Measurements from ENCODE around the gene SMARCC2. TPM values are rescaled to one million over a fixed set of nuclear protein-coding genes. Genes with fewer than 3 reads are reported as not detected.
A peak's percentile ranks its signal among the peaks of the same experiment; 100 is the strongest.

Gene SMARCC2
- total RNA-seq, 6 donors from 2014 or later = 71.4 to 258 (median 93.9) TPM

- H3K4me3 ChIP-seq = peak overlapping the region; percentile 54 to 66 (median 60)
- H3K27me3 ChIP-seq = no peaks in the 10 kb centered on the region
- WGBS, 2 donors = 11 to 13% methylated on average over 10 to 12 of the region's 12 CpGs
- peak overlapping the region; percentile 89 to 95 (median 94) for H3K27ac ChIP-seq
- H3K36me3 ChIP-seq = no peaks in the 10 kb centered on the region
- DNase-seq (peak in 1 of 2 donors; percentile 70), ATAC-seq (ENCODE audit: low FRiP score in 2 of 2) (peak; percentile 50 to 85)
- peaks cover 23 to 39% (median 31%) of the 10 kb centered on the region in 4 donors for H3K4me1 ChIP-seq
- TF ChIP-seq CTCF (IDR thresholded peaks at IDR 0.05) = peak; percentile 23 to 79 (median 70)
- TF ChIP-seq POLR2A (IDR thresholded peaks at IDR 0.05) = peak in 1 of 4 donors; percentile 32
- no peak for TF ChIP-seq EP300 (IDR thresholded peaks at IDR 0.05)
- no peak for TF ChIP-seq POLR2AphosphoS5 (IDR thresholded peaks at IDR 0.05)
- no peaks in the 10 kb centered on the region for H3K9me3 ChIP-seq
These were observed 37.6 kb downstream of the SMARCC2 start for GRCh38 chr12:56151672-56152131.

- peaks cover 0 to under 1% (median under 1%) of the 10 kb centered on the region in 4 donors for H3K36me3 ChIP-seq
These were observed 38.7 kb downstream of the SMARCC2 start for GRCh38 chr12:56150563-56150962.

GRCh38 chr12:56146492-56147460, 42.5 kb downstream of the SMARCC2 start:
- peak overlapping the region in 2 of 4 donors; percentile 21 to 30 for H3K27ac ChIP-seq
- DNase-seq = no peak
- no peaks in the 10 kb centered on the region for H3K9me3 ChIP-seq
- H3K27me3 ChIP-seq = no peaks in the 10 kb centered on the region
- ATAC-seq (ENCODE audit: low FRiP score in 2 of 2) = no peak
- TF ChIP-seq POLR2A (IDR thresholded peaks at IDR 0.05) (no peak), EP300 (IDR thresholded peaks at IDR 0.05) (no peak), POLR2AphosphoS5 (IDR thresholded peaks at IDR 0.05) (peak in 1 of 2 donors; percentile 17)
- H3K4me1 ChIP-seq = peaks cover 27 to 37% (median 30%) of the 10 kb centered on the region in 4 donors
- no peak overlapping the region for H3K4me3 ChIP-seq
- H3K36me3 ChIP-seq = peaks cover 5 to 37% (median 27%) of the 10 kb centered on the region in 4 donors
- WGBS, 2 donors = 62 to 67% methylated on average over 13 of the region's 13 CpGs

More at GRCh38 chr12:56150563-56150962, 38.7 kb downstream of the SMARCC2 start:
- no peaks in the 10 kb centered on the region for H3K27me3 ChIP-seq
- no peak overlapping the region for H3K4me3 ChIP-seq
- no peaks in the 10 kb centered on the region for H3K9me3 ChIP-seq
- TF ChIP-seq POLR2AphosphoS5 (IDR thresholded peaks at IDR 0.05) (no peak), CTCF (IDR thresholded peaks at IDR 0.05) (no peak), POLR2A (IDR thresholded peaks at IDR 0.05) (no peak), EP300 (IDR thresholded peaks at IDR 0.05) (no peak)
- DNase-seq = no peak
- H3K27ac ChIP-seq = peak overlapping the region in 1 of 4 donors; percentile 95
- ATAC-seq (ENCODE audit: low FRiP score in 2 of 2) = no peak
- peaks cover 24 to 36% (median 33%) of the 10 kb centered on the region in 4 donors for H3K4me1 ChIP-seq
- WGBS, 2 donors = 54 to 55% methylated on average over 3 of the region's 3 CpGs

- Histone ChIP-seq H3K9me3 (no peaks in the 10 kb centered on the region), H3K4me3 (no peak overlapping the region), H3K27me3 (no peaks in the 10 kb centered on the region), H3K36me3 (peaks cover 5 to 50% (median 33%) of the 10 kb centered on the region in 4 donors), H3K27ac (peak overlapping the region in 1 of 4 donors; percentile 81), H3K4me1 (peaks cover 12 to 24% (median 17%) of the 10 kb centered on the region in 4 donors)
- 95 to 98% methylated on average over 3 of the region's 3 CpGs for WGBS, 2 donors
- ATAC-seq (ENCODE audit: low FRiP score in 2 of 2) (no peak), DNase-seq (no peak)
- TF ChIP-seq CTCF (IDR thresholded peaks at IDR 0.05) (no peak), EP300 (IDR thresholded peaks at IDR 0.05) (no peak), POLR2A (IDR thresholded peaks at IDR 0.05) (no peak), POLR2AphosphoS5 (IDR thresholded peaks at IDR 0.05) (no peak)
These were observed 44.1 kb downstream of the SMARCC2 start for GRCh38 chr12:56145217-56145616.

GRCh38 chr12:56143870-56144269, 45.4 kb downstream of the SMARCC2 start:
- Histone ChIP-seq H3K36me3 (peaks cover 6 to 64% (median 44%) of the 10 kb centered on the region in 4 donors), H3K4me3 (no peak overlapping the region), H3K27ac (peak overlapping the region; percentile 63 to 81 (median 69)), H3K9me3 (no peaks in the 10 kb centered on the region), H3K27me3 (no peaks in the 10 kb centered on the region), H3K4me1 (peaks cover 12 to 24% (median 17%) of the 10 kb centered on the region in 4 donors)
- ATAC-seq (ENCODE audit: low FRiP score in 2 of 2) (peak; percentile 20 to 35), DNase-seq (no peak)
- peak in 1 of 2 donors; percentile 48 for TF ChIP-seq POLR2AphosphoS5 (IDR thresholded peaks at IDR 0.05)
- TF ChIP-seq POLR2A (IDR thresholded peaks at IDR 0.05) = peak in 1 of 4 donors; percentile 16
- no peak for TF ChIP-seq EP300 (IDR thresholded peaks at IDR 0.05)
- TF ChIP-seq CTCF (IDR thresholded peaks at IDR 0.05) = no peak
- WGBS, 2 donors = 64 to 66% methylated on average over 7 to 8 of the region's 8 CpGs
